Thyroid gland (tissue), 4 donors: ENCODE measurements around the gene RPRD1A. TPM values are rescaled to one million over a fixed set of nuclear protein-coding genes. Genes with fewer than 3 reads are reported as not detected.
"Not testable (repeated sequence)": the region's sequence is repeated elsewhere in the genome, so short reads cannot be mapped to it uniquely, and the experiment has no call there.

Experiments
- DNase-seq, 2 donors: peaks; one replicate each; pipeline ENCODE4 v3.0.0-alpha.2; 2019
- H3K27ac ChIP-seq, 3 donors: fragments of 200-600 bp; sonication (generic); 1 replicate in 2 of 3; 2 replicates in 1 of 3; pipeline ENCODE4 v1.5.1; 2016 to 2019; ENCODE audit warnings: mild to moderate bottlenecking in 1 of 3, moderate library complexity in 1 of 3
- H3K27me3 ChIP-seq: fragments of 200-600 bp; sonication (generic); one replicate; pipeline ENCODE4 v1.5.1; 2019
- H3K36me3 ChIP-seq, 2 donors: fragments of 200-600 bp; sonication (generic); one replicate each; pipeline ENCODE4 v1.5.1; 2016 to 2019
- H3K4me1 ChIP-seq, 2 donors: fragments of 200-600 bp; sonication (generic); one replicate each; pipeline ENCODE4 v1.5.1; 2017 to 2019
- H3K4me3 ChIP-seq, 3 donors: fragments of 200-600 bp; sonication (generic); replicated peaks in 1 of 3; 1 replicate in 2 of 3; 2 replicates in 1 of 3; pipeline ENCODE4 v1.5.1; 2016; ENCODE audit warnings: mild to moderate bottlenecking in 1 of 3
- H3K9me3 ChIP-seq: fragments of 200-600 bp; sonication (generic); one replicate; pipeline ENCODE4 v1.5.1; 2017
- CTCF ChIP-seq, 6 experiments: fragments of 200-600 bp in 3 of 6; fragments of 450-650 bp in 3 of 6; sonication (generic) in 3 of 6; IDR thresholded peaks; one replicate each; pipeline ENCODE4 v1.5.1; 2016 to 2019; ENCODE audit warnings: antibody characterized with exemption in 6 of 6, mild to moderate bottlenecking in 2 of 6, inconsistent platforms in 1 of 6, moderate library complexity in 1 of 6
- POLR2A ChIP-seq, 2 donors: fragments of 450-650 bp; IDR thresholded peaks; one replicate each; pipeline ENCODE4 v1.6.1; 2017; ENCODE audit warnings: antibody characterized with exemption in 2 of 2, mild to moderate bottlenecking in 2 of 2, moderate library complexity in 1 of 2
- WGBS, 2 donors: methylation state at CpG; one replicate each; pipeline ENCODE4 v1.1.5; 2017; 5-methylcytosine and 5-hydroxymethylcytosine counted together
- intact Hi-C: fragments of 100-400 bp; cut with DNase I; formaldehyde crosslinking; loops from one replicate; pipeline ENCODE4 v1.15.1; 2023
- total RNA-seq, 4 donors: library from RNA; depleted of rRNA; stranded (reverse); fragments of >200 nt; gene quantifications; one replicate each; pipeline ENCODE4 v1.2.3, GENCODE V29; 2016

The RPRD1A gene
- total RNA-seq, 4 donors from 2014 or later, result 56.8 to 95.6 (median 71.0) TPM

DNA sequence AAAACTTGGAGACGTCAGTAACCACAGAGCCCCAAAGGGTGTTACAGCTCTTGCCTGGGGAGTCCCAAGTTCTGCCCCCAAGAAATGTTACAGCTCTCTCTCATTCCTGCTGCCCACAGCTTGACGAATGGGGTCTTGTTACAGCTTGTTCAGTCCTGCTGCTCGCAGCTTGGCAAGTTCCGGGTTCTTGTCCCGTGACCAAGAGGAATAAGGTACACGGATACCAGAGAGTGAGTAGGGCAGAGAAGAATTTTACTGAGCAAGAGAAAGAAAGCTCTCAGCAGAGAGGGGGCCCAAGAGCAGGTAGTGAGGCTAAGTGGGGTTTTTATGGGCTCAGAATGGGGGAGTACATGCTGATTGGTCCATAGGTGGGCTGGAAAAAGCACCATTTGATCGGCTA lies 34.6 kb upstream of the RPRD1A start:
- Histone ChIP-seq H3K27ac (no peak overlapping the region), H3K27me3 (no peaks in the 10 kb centered on the region), H3K36me3 (no peaks in the 10 kb centered on the region), H3K9me3 (no peaks in the 10 kb centered on the region), H3K4me3 (no peak overlapping the region), H3K4me1 (no peaks in the 10 kb centered on the region)
- TF ChIP-seq CTCF (IDR thresholded peaks at IDR 0.05) (no peak), POLR2A (IDR thresholded peaks at IDR 0.05) (no peak)
- intact Hi-C loops, result no loop called here
- 95 to 96% methylated on average over 7 of the region's 7 CpGs for WGBS, 2 donors
- no peak for DNase-seq

- DNase-seq, result no peak
Measured at GRCh38 chr18:36099311-36099710, 32.0 kb upstream of the RPRD1A start.

GRCh38 chr18:36096955-36097354 lies 29.6 kb upstream of the RPRD1A start:
- intact Hi-C loops, result loop anchor here (5.0 to 10.0 kb wide), 2 partner anchors 190 to 658 kb away; no protein-coding TSS in a partner anchor
- H3K27ac ChIP-seq, result no peak overlapping the region
- no peaks in the 10 kb centered on the region for H3K27me3 ChIP-seq
- no peaks in the 10 kb centered on the region for H3K36me3 ChIP-seq
- TF ChIP-seq CTCF (IDR thresholded peaks at IDR 0.05), result no peak
- TF ChIP-seq POLR2A (IDR thresholded peaks at IDR 0.05), result no peak
- no peaks in the 10 kb centered on the region for H3K4me1 ChIP-seq
- H3K4me3 ChIP-seq, result no peak overlapping the region
- DNase-seq, result no peak
- H3K9me3 ChIP-seq, result no peaks in the 10 kb centered on the region

More at GRCh38 chr18:36099311-36099710, 32.0 kb upstream of the RPRD1A start:
- Histone ChIP-seq H3K27me3 (no peaks in the 10 kb centered on the region), H3K36me3 (no peaks in the 10 kb centered on the region), H3K4me3 (no peak overlapping the region), H3K9me3 (no peaks in the 10 kb centered on the region), H3K4me1 (no peaks in the 10 kb centered on the region), H3K27ac (no peak overlapping the region)
- intact Hi-C loops, result loop anchor here (5.0 to 10.0 kb wide), 2 partner anchors 188 to 655 kb away; no protein-coding TSS in a partner anchor
- TF ChIP-seq POLR2A (IDR thresholded peaks at IDR 0.05) (no peak), CTCF (IDR thresholded peaks at IDR 0.05) (no peak)

DNA sequence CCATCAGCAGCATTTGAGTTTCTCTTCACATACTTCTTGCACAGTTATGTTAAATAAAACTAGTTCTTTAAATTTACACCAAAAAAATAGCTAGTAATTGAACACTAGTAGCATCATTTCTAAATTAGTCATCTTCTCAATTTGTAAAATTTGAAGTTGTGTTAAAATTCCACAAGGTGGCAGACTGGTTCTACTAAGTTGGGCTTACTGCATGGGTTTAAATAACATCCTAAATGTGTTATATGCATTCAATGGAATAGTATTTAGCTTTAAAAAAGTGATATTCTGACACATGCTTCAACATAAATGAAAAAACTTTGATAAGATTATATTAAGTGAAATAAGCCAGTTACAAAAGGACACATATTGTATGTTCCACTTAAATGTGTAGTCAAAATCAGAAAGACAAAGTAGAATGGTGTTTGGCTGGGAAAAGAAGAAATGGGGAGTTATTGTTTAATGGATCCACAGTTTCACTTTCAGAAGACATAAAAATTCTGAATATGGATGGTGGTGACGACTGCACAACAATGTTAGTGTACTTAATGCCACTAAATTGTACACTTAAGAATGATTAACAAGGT lies 28.7 kb upstream of the RPRD1A start:
- intact Hi-C loops, result loop anchor here (5.0 to 10.0 kb wide), 2 partner anchors 191 to 659 kb away; no protein-coding TSS in a partner anchor
- H3K36me3 ChIP-seq, result no peaks in the 10 kb centered on the region
- H3K9me3 ChIP-seq, result no peaks in the 10 kb centered on the region
- TF ChIP-seq POLR2A (IDR thresholded peaks at IDR 0.05) (no peak), CTCF (IDR thresholded peaks at IDR 0.05) (peak in 4 of 6 experiments; percentile 51 to 57 (median 54))
- no peak for DNase-seq
- no peaks in the 10 kb centered on the region for H3K27me3 ChIP-seq
- H3K4me1 ChIP-seq, result no peaks in the 10 kb centered on the region
- WGBS, 2 donors, result 27 to 42% methylated on average over 1 of the region's 1 CpG
- no peak overlapping the region for H3K4me3 ChIP-seq
- H3K27ac ChIP-seq, result no peak overlapping the region

DNA sequence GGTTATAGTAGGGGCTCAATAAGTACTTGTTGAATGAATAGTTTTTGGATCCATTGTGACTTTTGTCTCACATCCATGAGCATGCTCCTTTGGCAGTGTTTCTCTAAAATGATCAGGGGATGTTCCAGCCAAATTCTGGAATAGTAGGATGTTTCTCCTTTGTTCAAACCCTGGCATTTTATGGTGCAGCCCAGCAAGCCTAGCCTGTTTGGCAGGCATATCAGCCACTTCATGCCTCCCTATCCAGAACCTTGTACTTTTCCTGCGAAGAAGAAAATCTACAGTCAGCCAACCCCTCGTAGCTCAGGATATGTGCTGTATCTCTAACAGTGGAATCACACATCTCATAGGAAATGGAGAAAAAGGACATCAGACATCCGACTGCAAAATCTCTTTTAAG lies 27.1 kb upstream of the RPRD1A start:
- no peak overlapping the region for H3K27ac ChIP-seq
- no peak overlapping the region for H3K4me3 ChIP-seq
- WGBS, 2 donors, result 66 to 75% methylated on average over 3 of the region's 3 CpGs
- no peaks in the 10 kb centered on the region for H3K27me3 ChIP-seq
- no peak for DNase-seq
- no peaks in the 10 kb centered on the region for H3K4me1 ChIP-seq
- no peaks in the 10 kb centered on the region for H3K9me3 ChIP-seq
- H3K36me3 ChIP-seq, result no peaks in the 10 kb centered on the region
- intact Hi-C loops, result loop anchor here (10.0 kb wide), 1 partner anchor 660 kb away; no protein-coding TSS in a partner anchor
- TF ChIP-seq POLR2A (IDR thresholded peaks at IDR 0.05) (no peak), CTCF (IDR thresholded peaks at IDR 0.05) (no peak)

DNA sequence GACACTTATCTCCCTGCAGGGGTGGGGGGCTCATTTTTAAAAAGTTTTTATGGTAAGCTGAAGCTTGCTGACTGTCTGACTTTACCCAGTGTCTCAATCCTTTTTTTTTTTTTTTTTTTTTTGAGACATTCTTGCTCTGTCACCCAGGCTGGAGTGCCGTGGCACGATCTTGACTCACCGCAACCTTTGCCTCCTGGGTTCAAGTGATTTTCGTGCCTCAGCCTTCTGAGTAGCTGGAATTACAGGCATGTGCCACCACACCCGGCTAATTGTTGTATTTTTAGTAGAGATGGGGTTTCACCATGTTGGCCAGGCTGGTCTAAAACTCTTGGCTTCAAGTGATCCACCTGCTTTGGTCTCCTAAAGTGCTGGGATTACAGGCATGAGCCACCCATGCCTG lies 24.8 kb upstream of the RPRD1A start:
- WGBS, 2 donors, result 42 to 50% methylated on average over 5 of the region's 5 CpGs
- H3K4me1 ChIP-seq, H3K27me3 ChIP-seq, H3K9me3 ChIP-seq, H3K4me3 ChIP-seq, H3K36me3 ChIP-seq, H3K27ac ChIP-seq: not testable (repeated sequence)
- intact Hi-C loops, result loop anchor here (10.0 kb wide), 1 partner anchor 663 kb away; no protein-coding TSS in a partner anchor
- peak; percentile 51 to 64 for DNase-seq
